ENCODE data around the gene ATXN8OS. TPM values are rescaled to one million over a fixed set of nuclear protein-coding genes. Genes with fewer than 3 reads are reported as not detected.

The ATXN8OS gene
- polyA plus RNA-seq, 1 donor from 2014 or later: 0.33 TPM

DNA sequence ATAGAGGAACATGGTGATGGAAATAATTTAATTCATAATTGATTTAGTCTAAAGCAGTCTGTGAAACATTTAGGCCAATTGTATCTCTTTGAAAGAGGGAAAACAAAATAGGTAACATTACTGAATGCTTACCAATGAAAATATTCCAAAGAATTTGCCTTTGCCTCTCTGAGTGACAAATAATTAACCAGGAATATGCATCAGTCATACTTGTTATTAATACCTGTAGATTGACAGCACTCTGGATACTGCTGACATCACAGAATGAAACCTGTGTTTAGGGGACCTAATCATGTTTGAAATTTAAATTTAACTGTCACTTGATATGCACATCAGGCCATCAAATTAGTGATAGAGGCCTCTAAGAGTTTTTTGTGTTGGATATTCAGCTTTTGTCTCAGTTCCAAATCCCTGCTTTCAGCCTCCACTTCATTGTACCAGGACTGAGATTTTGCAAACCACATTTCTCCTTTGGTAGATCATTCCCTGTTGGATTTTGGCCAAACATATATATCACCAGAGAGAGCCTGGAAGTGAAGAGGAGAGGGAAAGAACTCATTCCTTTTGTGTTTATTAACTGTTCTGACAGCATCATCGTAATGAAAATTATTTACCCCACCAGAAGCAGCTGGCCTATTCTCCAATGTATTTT is 65.4 kb downstream of the ATXN8OS start:
- Histone ChIP-seq H3K9me2 (ENCODE audit: insufficient read depth, low read length) (no peaks in the 10 kb centered on the region), H3K79me2 (replicated peaks; ENCODE audit: insufficient read depth, low read length) (no peaks in the 10 kb centered on the region), H3K36me3 (ENCODE audit: insufficient read depth, low read length) (no peaks in the 10 kb centered on the region), H4K20me1 (ENCODE audit: insufficient read depth) (no peaks in the 10 kb centered on the region), H3K27ac (ENCODE audit: low read length) (peak overlapping the region; percentile 42), H3K9me3 (ENCODE audit: low read length) (no peaks in the 10 kb centered on the region), H2AFZ (ENCODE audit: low read depth, low read length) (no peak overlapping the region), H3K4me2 (ENCODE audit: low read length) (no peak overlapping the region), H3K27me3 (ENCODE audit: insufficient read depth, low read depth, low read length) (no peaks in the 10 kb centered on the region), H3K4me3 (ENCODE audit: low read length) (no peak overlapping the region), H3F3A (ENCODE audit: insufficient read depth, low read length, poor library complexity, severe bottlenecking) (no peaks in the 10 kb centered on the region), H3K9ac (ENCODE audit: low read length) (no peak overlapping the region)
- TF ChIP-seq CTCF (IDR thresholded peaks at IDR 0.05; ENCODE audit: poor library complexity, severe bottlenecking): no peak
- TF ChIP-seq TAF1 (IDR thresholded peaks at IDR 0.05; ENCODE audit: low read depth): no peak
- TF ChIP-seq SMC3 (conservative IDR thresholded peaks at IDR 0.05; ENCODE audit: poor library complexity): no peak
- peak; percentile 40 for TF ChIP-seq EP300 (conservative IDR thresholded peaks at IDR 0.05; ENCODE audit: poor library complexity, severe bottlenecking)

GRCh38 chr13:70173598-70173959 is 66.0 kb downstream of the ATXN8OS start:
- Histone ChIP-seq H3K4me2 (ENCODE audit: low read length) (no peak overlapping the region), H3K4me3 (ENCODE audit: low read length) (no peak overlapping the region), H3K27ac (ENCODE audit: low read length) (peak overlapping the region; percentile 42), H3K9ac (ENCODE audit: low read length) (no peak overlapping the region), H2AFZ (ENCODE audit: low read depth, low read length) (no peak overlapping the region), H3K79me2 (replicated peaks; ENCODE audit: insufficient read depth, low read length) (no peaks in the 10 kb centered on the region), H3K36me3 (ENCODE audit: insufficient read depth, low read length) (no peaks in the 10 kb centered on the region), H3K27me3 (ENCODE audit: insufficient read depth, low read depth, low read length) (no peaks in the 10 kb centered on the region), H3K9me3 (ENCODE audit: low read length) (no peaks in the 10 kb centered on the region), H4K20me1 (ENCODE audit: insufficient read depth) (no peaks in the 10 kb centered on the region), H3K9me2 (ENCODE audit: insufficient read depth, low read length) (no peaks in the 10 kb centered on the region), H3F3A (ENCODE audit: insufficient read depth, low read length, poor library complexity, severe bottlenecking) (no peaks in the 10 kb centered on the region)
- TF ChIP-seq MXI1 (conservative IDR thresholded peaks at IDR 0.05; ENCODE audit: poor library complexity, severe bottlenecking): no peak
- TF ChIP-seq CTCF (IDR thresholded peaks at IDR 0.05; ENCODE audit: poor library complexity, severe bottlenecking): no peak
- TF ChIP-seq POLR2AphosphoS5 (IDR thresholded peaks at IDR 0.05): no peak
- TF ChIP-seq TAF1 (IDR thresholded peaks at IDR 0.05; ENCODE audit: low read depth): no peak
- TF ChIP-seq SMC3 (conservative IDR thresholded peaks at IDR 0.05; ENCODE audit: poor library complexity): no peak
- no peak for TF ChIP-seq REST (IDR thresholded peaks at IDR 0.05; ENCODE audit: borderline replicate concordance)
- TF ChIP-seq EP300 (conservative IDR thresholded peaks at IDR 0.05; ENCODE audit: poor library complexity, severe bottlenecking): no peak

Measured in neural cell (in vitro differentiated cells).